ENCODE data around the gene CHP2. TPM values are rescaled to one million over a fixed set of nuclear protein-coding genes. Genes with fewer than 3 reads are reported as not detected.

Gene CHP2
- total RNA-seq, 3 donors from 2014 or later = 97.5 to 432 (median 101) TPM

DNA sequence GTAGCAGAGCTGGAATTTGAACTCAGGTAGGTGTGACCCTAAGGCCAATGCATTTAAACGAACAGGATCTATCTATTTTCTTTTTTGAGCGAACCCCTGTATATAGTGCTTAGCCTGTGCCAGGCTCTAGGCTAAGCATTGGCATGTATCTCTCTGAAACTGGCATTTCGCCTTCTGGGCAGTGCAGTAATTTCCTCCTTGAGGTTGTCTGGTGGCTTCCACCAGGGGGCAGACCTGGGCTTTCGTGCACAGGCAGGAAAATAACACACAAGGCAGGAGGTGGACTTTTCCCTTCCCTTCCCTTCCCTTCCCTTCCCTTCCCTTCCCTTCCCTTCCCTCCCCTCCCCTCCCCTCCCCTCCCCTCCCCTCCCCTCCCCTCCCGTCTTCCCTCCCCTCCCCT lies 46.6 kb downstream of the CHP2 start:
- intact Hi-C loops (cut with DNase I, micrococcal nuclease) = loop anchor here in 1 of 2 donors (10.0 kb wide), 1 partner anchor 213 kb away; no protein-coding TSS in a partner anchor
- ATAC-seq (peak; percentile 97), DNase-seq (peak; percentile 77 to 93 (median 90))
- H3K36me3 ChIP-seq (ENCODE audit: low read depth) = no peaks in the 10 kb centered on the region
- TF ChIP-seq, protein P1, sequence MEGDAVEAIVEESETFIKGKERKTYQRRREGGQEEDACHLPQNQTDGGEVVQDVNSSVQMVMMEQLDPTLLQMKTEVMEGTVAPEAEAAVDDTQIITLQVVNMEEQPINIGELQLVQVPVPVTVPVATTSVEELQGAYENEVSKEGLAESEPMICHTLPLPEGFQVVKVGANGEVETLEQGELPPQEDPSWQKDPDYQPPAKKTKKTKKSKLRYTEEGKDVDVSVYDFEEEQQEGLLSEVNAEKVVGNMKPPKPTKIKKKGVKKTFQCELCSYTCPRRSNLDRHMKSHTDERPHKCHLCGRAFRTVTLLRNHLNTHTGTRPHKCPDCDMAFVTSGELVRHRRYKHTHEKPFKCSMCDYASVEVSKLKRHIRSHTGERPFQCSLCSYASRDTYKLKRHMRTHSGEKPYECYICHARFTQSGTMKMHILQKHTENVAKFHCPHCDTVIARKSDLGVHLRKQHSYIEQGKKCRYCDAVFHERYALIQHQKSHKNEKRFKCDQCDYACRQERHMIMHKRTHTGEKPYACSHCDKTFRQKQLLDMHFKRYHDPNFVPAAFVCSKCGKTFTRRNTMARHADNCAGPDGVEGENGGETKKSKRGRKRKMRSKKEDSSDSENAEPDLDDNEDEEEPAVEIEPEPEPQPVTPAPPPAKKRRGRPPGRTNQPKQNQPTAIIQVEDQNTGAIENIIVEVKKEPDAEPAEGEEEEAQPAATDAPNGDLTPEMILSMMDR (IDR thresholded peaks at IDR 0.05) = peak; percentile 52
- H3K4me1 ChIP-seq (ENCODE audit: low read depth) = peaks cover 5% of the 10 kb centered on the region
- no peak overlapping the region for H3K4me3 ChIP-seq
- H3K9me3 ChIP-seq = no peaks in the 10 kb centered on the region

DNA sequence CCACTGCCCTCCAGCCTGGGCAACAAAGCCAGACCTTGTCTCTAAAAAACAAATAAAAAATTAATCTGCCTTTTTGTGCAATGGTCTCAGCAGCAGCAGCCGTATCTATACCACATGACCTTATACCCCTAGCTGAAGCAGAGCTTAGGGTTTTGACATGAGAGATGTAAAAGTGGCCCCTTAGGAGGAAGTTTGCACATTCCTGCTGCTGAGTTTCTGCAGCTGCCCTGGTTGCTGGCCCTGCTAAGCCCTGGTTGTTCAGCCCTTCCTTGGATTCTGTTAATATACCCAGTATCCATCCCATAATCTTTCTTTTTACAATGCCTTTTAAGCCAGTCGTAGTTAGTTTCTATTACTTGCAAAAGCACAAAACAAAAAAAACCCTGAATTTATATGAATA lies 48.0 kb downstream of the CHP2 start:
- peaks cover 5% of the 10 kb centered on the region for H3K4me1 ChIP-seq (ENCODE audit: low read depth)
- no peaks in the 10 kb centered on the region for H3K9me3 ChIP-seq
- H3K4me3 ChIP-seq = no peak overlapping the region
- intact Hi-C loops (cut with DNase I, micrococcal nuclease) = loop anchor here in 1 of 2 donors (10.0 kb wide), 1 partner anchor 212 kb away; no protein-coding TSS in a partner anchor
- ATAC-seq (no peak), DNase-seq (no peak)
- TF ChIP-seq, protein P1 (IDR thresholded peaks at IDR 0.05) = no peak
- H3K36me3 ChIP-seq (ENCODE audit: low read depth) = no peaks in the 10 kb centered on the region

DNA sequence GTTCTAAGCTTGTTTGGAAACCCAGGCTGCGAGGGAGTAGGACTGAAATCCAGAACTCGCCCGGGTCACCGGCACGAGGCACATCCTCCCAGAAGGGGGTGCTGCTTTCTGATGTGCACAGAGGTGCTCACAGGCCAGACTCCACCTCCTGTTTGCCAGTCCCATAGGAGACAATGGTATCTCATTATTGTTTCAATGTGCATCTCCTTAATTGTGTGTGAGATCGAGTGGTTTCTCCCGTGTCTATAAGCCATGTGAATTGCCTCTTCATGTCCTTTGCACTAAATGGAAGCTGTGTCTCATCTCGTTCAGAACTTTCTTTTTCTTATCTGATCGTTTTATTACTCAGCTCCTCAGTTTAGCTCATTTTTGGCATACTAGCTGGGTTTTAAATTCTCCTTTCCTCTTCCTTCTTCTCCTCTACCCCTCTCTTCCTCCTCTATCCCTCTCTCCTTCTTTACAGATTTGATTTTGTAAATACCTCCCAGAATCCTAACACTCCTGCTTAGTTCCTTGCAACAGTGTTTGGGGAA lies 48.8 kb downstream of the CHP2 start:
- DNase-seq = peak; percentile 76 to 88 (median 80)
- H3K4me3 ChIP-seq = no peak overlapping the region
- TF ChIP-seq, protein P1 (IDR thresholded peaks at IDR 0.05) = peak; percentile 44
- intact Hi-C loops (cut with DNase I, micrococcal nuclease) = loop anchor here in 1 of 2 donors (10.0 kb wide), 1 partner anchor 211 kb away; no protein-coding TSS in a partner anchor
- peaks cover 5% of the 10 kb centered on the region for H3K4me1 ChIP-seq (ENCODE audit: low read depth)
- no peaks in the 10 kb centered on the region for H3K36me3 ChIP-seq (ENCODE audit: low read depth)
- peak; percentile 90 for ATAC-seq
- H3K9me3 ChIP-seq = no peaks in the 10 kb centered on the region

DNA sequence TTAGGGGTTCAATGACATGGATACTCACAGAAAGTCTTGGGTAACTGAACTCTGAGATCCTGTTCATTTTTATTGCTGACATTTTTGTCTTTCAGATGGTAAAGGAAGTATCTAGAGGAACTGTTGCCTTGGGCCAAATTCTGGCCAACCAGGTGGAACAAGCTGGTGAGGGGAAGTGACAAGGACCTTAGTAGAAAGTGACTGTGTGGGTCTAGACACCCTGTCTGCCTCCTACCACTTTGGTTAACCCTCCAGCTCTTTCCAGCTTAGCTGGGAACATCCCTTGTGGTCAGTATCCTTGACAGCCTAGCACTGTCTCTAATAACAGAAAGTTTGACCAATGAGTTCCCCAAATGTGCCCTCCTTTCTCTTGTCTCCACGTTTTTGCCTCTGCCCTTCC lies 52.2 kb downstream of the CHP2 start:
- peak; percentile 58 for ATAC-seq
- Histone ChIP-seq H3K36me3 (ENCODE audit: low read depth) (no peaks in the 10 kb centered on the region), H3K4me1 (ENCODE audit: low read depth) (no peaks in the 10 kb centered on the region), H3K4me3 (no peak overlapping the region), H3K9me3 (no peaks in the 10 kb centered on the region)
- TF ChIP-seq, protein P1 (IDR thresholded peaks at IDR 0.05) = no peak
- intact Hi-C loops (cut with DNase I, micrococcal nuclease) = loop anchor here in 1 of 2 donors (10.0 kb wide), 1 partner anchor 208 kb away; no protein-coding TSS in a partner anchor
- DNase-seq = no peak

Other genes starting within 250 kb of the CHP2 start
- gene GGA2, start 244.5 kb upstream of the CHP2 start, total RNA-seq = 10 to 100 TPM; 37.9 to 62.6 (median 47.6) TPM
- gene EARS2, start 197.7 kb upstream of the CHP2 start, total RNA-seq = 10 to 100 TPM; 15.2 to 18.0 (median 17.2) TPM
- 10 to 100 TPM; 27.8 to 38.3 (median 28.5) TPM for gene UBFD1, start 197.3 kb upstream of the CHP2 start, total RNA-seq
- gene NDUFAB1, start 158.7 kb upstream of the CHP2 start, total RNA-seq = 100 to 1,000 TPM; 101 to 126 (median 115) TPM
- 10 to 100 TPM in 2 of 3 donors, 1 to 10 TPM in 1; 7.7 to 12.7 (median 11.0) TPM for gene PALB2, start 113.7 kb upstream of the CHP2 start, total RNA-seq
- gene DCTN5, start 113.6 kb upstream of the CHP2 start, total RNA-seq = 10 to 100 TPM; 57.3 to 73.9 (median 67.7) TPM
- gene PLK1, start 76.1 kb upstream of the CHP2 start, total RNA-seq = 10 to 100 TPM in 2 of 3 donors, 1 to 10 TPM in 1; 4.7 to 28.6 (median 13.3) TPM
- gene ERN2, start 41.8 kb upstream of the CHP2 start, total RNA-seq = 100 to 1,000 TPM in 2 of 3 donors, 10 to 100 TPM in 1; 89.4 to 263 (median 154) TPM
- gene PRKCB, start 81.0 kb downstream of the CHP2 start, total RNA-seq = 10 to 100 TPM in 1 of 3 donors, 1 to 10 TPM in 2; 7.4 to 29.0 (median 8.2) TPM

Measured in mucosa of descending colon (tissue), 3 donors.